GM18951 (cell line): Measurements from ENCODE around the gene PSME3IP1.

ENCODE experiments used
- POLR2A ChIP-seq: IDR thresholded peaks from 4 replicates; pipeline ENCODE4 v1.6.1; 2011; ENCODE audit warnings: mild to moderate bottlenecking; ENCODE audit not compliant: insufficient read length, insufficient read depth; ENCODE audit errors: extremely low read depth
- in situ Hi-C: fragments of 300-500 bp; cut with MboI; formaldehyde crosslinking; loops from one replicate; pipeline ENCODE4 v1.12.0; 2022; ENCODE audit warnings: low sequenced_read_pairs, mixed read lengths, inconsistent platforms; ENCODE audit not compliant: unreplicated experiment

The PSME3IP1 gene

GRCh38 chr16:57169327-57169726 lies 16.5 kb downstream of the PSME3IP1 start:
- TF ChIP-seq POLR2A, result no peak
- in situ Hi-C loops, result loop anchor here (5.0 kb wide), 1 partner anchor 77 kb away; the partner anchor contains the start of gene CPNE2

DNA sequence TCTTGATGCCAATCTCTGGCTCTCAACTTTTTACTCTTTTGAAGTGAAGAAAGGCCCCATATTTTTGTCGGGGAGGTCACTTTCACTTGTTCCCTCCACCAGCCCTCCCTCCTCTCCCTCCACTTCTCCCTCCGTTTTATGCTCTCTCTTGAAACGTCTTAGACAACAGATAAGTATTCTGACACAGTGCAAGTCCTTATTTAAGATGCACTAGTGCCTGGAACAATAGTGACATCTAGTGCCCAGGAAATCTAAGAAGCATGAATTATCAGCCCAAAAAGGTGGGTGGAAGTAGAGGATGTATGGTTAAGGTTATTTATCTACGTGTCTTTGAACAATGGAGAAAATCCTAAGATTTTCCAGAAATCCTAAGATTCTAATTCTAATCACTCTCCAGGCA lies 17.9 kb downstream of the PSME3IP1 start:
- in situ Hi-C loops, result loop anchor here (5.0 kb wide), 1 partner anchor 76 kb away; the partner anchor contains the start of gene CPNE2

GRCh38 chr16:57167538-57167937 lies 18.3 kb downstream of the PSME3IP1 start:
- in situ Hi-C loops, result loop anchor here (5.0 kb wide), 1 partner anchor 75 kb away; the partner anchor contains the start of gene CPNE2

More for the DNA sequence above, 17.9 kb downstream of the PSME3IP1 start:
- no peak for TF ChIP-seq POLR2A

DNA sequence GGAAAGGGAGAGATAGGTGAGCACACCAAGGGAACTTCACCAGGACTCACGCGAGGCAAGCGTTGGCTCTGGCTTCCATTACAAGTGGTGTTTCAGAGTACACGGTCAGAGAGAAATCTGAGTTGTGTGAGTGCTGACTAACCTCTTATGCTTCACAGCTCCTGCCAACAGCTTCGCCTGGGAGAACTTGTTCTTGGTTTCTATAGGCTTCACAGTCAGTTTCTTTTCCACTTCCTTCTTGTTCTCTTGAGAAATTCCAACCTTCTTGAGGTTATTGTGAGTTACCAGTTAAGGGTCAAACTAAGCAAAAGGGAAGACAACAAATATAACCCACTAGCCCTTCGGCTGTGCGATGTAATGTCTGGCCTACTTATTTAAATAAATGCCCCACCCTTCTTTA lies 18.9 kb downstream of the PSME3IP1 start:
- TF ChIP-seq POLR2A, result no peak
- in situ Hi-C loops, result loop anchor here (5.0 kb wide), 1 partner anchor 75 kb away; the partner anchor contains the start of gene CPNE2

More at GRCh38 chr16:57167538-57167937, 18.3 kb downstream of the PSME3IP1 start:
- TF ChIP-seq POLR2A, result no peak

GRCh38 chr16:57166451-57166850 lies 19.4 kb downstream of the PSME3IP1 start:
- in situ Hi-C loops, result loop anchor here (5.0 kb wide), 1 partner anchor 74 kb away; the partner anchor contains the start of gene CPNE2
- TF ChIP-seq POLR2A, result no peak

DNA sequence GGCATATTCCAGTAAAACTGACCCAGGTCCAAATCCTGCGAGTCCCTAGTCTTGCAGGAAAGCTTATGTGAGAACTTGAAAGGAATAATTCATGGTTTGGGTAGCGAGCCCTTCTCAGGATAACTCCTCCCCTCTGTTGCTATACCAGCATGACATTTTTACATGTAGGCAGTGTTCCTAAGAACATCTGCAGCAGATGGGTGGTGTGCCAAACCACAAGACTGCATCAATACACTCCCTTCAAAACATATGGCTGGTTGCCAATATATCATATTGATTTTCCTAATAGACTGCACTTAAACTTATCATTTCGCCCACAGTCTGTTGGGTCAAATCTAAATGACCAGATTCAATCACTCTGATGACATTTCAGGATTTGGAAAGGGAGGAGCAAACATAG lies 19.9 kb downstream of the PSME3IP1 start:
- in situ Hi-C loops, result loop anchor here (5.0 kb wide), 1 partner anchor 74 kb away; the partner anchor contains the start of gene CPNE2
- TF ChIP-seq POLR2A, result no peak

DNA sequence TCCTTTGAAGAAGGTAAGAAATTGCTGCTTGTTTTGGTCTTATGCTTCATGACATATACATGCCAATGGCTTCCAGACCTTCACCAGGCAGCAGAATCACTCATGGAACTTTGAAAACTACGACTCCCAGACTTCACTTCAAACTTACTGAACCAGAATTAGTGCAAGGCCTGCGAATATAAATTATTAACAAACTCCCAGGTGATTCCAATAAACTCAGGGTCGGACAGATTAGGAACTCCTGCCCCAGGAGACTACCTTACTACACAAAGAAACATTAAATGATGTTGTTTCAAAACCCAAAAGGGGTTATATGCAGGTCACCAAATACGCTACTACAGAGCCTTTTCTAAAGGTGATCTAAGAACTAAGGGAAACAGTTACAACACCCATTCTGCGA lies 20.4 kb downstream of the PSME3IP1 start:
- TF ChIP-seq POLR2A, result no peak
- in situ Hi-C loops, result loop anchor here (5.0 kb wide), 1 partner anchor 73 kb away; the partner anchor contains the start of gene CPNE2

DNA sequence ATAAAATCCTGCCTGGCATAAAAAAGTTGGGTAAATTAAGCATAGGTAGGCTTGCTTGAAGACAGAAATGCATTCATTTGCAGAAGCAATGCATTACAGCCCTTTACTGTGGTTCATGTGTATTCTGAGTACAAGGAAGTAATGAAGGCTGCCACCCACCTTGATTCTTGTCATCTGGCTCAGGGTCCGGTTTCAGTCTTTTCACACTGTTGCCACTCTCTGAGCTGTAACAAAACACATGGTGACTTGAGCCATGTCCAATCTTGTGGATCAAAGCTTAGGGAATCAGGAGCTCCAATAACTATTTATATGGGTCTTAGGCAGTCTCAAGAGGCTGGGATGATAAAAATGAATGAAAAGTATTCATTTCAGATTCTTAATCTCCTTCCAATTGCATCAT lies 22.0 kb downstream of the PSME3IP1 start:
- in situ Hi-C loops, result no loop called here
- TF ChIP-seq POLR2A, result no peak

GRCh38 chr16:57159447-57159846 lies 26.4 kb downstream of the PSME3IP1 start:
- TF ChIP-seq POLR2A, result no peak
- in situ Hi-C loops, result no loop called here

- TF ChIP-seq POLR2A, result no peak
- in situ Hi-C loops, result no loop called here
These were observed 28.3 kb downstream of the PSME3IP1 start for GRCh38 chr16:57157533-57157932.

- no peak for TF ChIP-seq POLR2A
- in situ Hi-C loops, result no loop called here
These were observed 29.5 kb downstream of the PSME3IP1 start for GRCh38 chr16:57156351-57156703.

- no peak for TF ChIP-seq POLR2A
- in situ Hi-C loops, result no loop called here
These were observed 30.0 kb downstream of the PSME3IP1 start for GRCh38 chr16:57155702-57156350.

DNA sequence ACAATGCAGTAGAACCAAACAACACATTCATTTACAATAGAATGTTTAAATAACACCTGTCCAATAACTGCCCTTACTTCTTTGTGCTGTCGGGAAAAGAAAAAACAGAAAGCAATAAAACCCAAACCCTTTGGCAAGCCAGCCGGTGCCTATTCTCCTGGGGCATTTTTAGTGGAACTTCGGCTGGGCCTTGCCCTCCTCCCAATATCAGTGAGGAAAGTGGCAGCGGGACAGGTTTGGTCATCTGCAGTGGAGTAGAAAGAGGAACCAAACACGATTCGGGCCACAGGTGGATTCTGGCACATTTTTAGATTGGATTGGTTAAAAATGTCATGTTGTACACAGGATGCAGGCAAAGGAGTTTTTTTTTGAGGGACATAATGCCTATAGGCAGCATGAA lies 32.0 kb downstream of the PSME3IP1 start:
- TF ChIP-seq POLR2A, result no peak
- in situ Hi-C loops, result no loop called here
